ENCODE data around the gene BAZ1B. TPM values are rescaled to one million over a fixed set of nuclear protein-coding genes. Genes with fewer than 3 reads are reported as not detected.
"Not testable (repeated sequence)": the region's sequence is repeated elsewhere in the genome, so short reads cannot be mapped to it uniquely, and the experiment has no call there.

The BAZ1B gene
- total RNA-seq, 1 experiment from 2014 or later: 44.6 TPM

- Mint-ChIP-seq H3K36me3 (ENCODE audit: insufficient read depth, unreplicated experiment) (peaks cover 48% of the 10 kb centered on the region), H3K27me3 (ENCODE audit: unreplicated experiment) (no peaks in the 10 kb centered on the region), H3K4me3 (ENCODE audit: low read depth, unreplicated experiment) (peak overlapping the region; percentile 74), H3K27ac (ENCODE audit: unreplicated experiment) (peak overlapping the region; percentile 97), H3K9me3 (ENCODE audit: low read depth, unreplicated experiment) (no peaks in the 10 kb centered on the region), H3K4me1 (ENCODE audit: low read depth, unreplicated experiment) (peaks cover 23% of the 10 kb centered on the region)
- TF ChIP-seq CTCF (IDR thresholded peaks at IDR 0.05; ENCODE audit: unreplicated experiment): no peak
- DNase-seq: no peak
- BruUV-seq (replicated peaks): TSS peak; percentile 59
- CTCF ChIA-PET: interaction anchor here (0.6 to 1.5 kb wide), 2 partner anchors 36 to 50 kb away, joined by 3 to 4 read pairs; no protein-coding TSS in a partner anchor
- intact Hi-C loops (cut with micrococcal nuclease; ENCODE audit: unreplicated experiment): no loop called here
These were observed 34.4 kb upstream of the BAZ1B start for GRCh38 chr7:73556208-73557107.

GRCh38 chr7:73555411-73555982, 33.4 kb upstream of the BAZ1B start:
- DNase-seq: no peak
- Mint-ChIP-seq H3K36me3 (ENCODE audit: insufficient read depth, unreplicated experiment) (peaks cover 48% of the 10 kb centered on the region), H3K27ac (ENCODE audit: unreplicated experiment) (peak overlapping the region; percentile 97), H3K27me3 (ENCODE audit: unreplicated experiment) (no peaks in the 10 kb centered on the region), H3K4me1 (ENCODE audit: low read depth, unreplicated experiment) (peaks cover 19% of the 10 kb centered on the region), H3K9me3 (ENCODE audit: low read depth, unreplicated experiment) (no peaks in the 10 kb centered on the region), H3K4me3 (ENCODE audit: low read depth, unreplicated experiment) (peak overlapping the region; percentile 74)
- no peak for TF ChIP-seq CTCF (IDR thresholded peaks at IDR 0.05; ENCODE audit: unreplicated experiment)
- CTCF ChIA-PET: interaction anchor here (0.6 kb wide), 1 partner anchor 287 kb away, joined by 3 read pairs; the partner anchor contains the start of gene METTL27
- BruUV-seq (replicated peaks): no TSS peak
- intact Hi-C loops (cut with micrococcal nuclease; ENCODE audit: unreplicated experiment): no loop called here

GRCh38 chr7:73550093-73550492, 28.0 kb upstream of the BAZ1B start:
- H3K9me3 Mint-ChIP-seq (ENCODE audit: low read depth, unreplicated experiment); H3K4me1 Mint-ChIP-seq (ENCODE audit: low read depth, unreplicated experiment); BruUV-seq (replicated peaks); H3K27ac Mint-ChIP-seq (ENCODE audit: unreplicated experiment); H3K27me3 Mint-ChIP-seq (ENCODE audit: unreplicated experiment); H3K4me3 Mint-ChIP-seq (ENCODE audit: low read depth, unreplicated experiment); DNase-seq; intact Hi-C loops (cut with micrococcal nuclease; ENCODE audit: unreplicated experiment): not testable (repeated sequence)
- CTCF ChIA-PET: interaction anchor here (0.6 kb wide), 1 partner anchor 11 kb away, joined by 4 read pairs; no protein-coding TSS in a partner anchor
- H3K36me3 Mint-ChIP-seq (ENCODE audit: insufficient read depth, unreplicated experiment): peaks cover 36% of the 10 kb centered on the region

- CTCF ChIA-PET: no interaction called here
- H3K27ac Mint-ChIP-seq (ENCODE audit: unreplicated experiment): no peak overlapping the region
- H3K4me1 Mint-ChIP-seq (ENCODE audit: low read depth, unreplicated experiment): no peaks in the 10 kb centered on the region
- peaks cover 29% of the 10 kb centered on the region for H3K36me3 Mint-ChIP-seq (ENCODE audit: insufficient read depth, unreplicated experiment)
- no peak overlapping the region for H3K4me3 Mint-ChIP-seq (ENCODE audit: low read depth, unreplicated experiment)
- TF ChIP-seq CTCF (IDR thresholded peaks at IDR 0.05; ENCODE audit: unreplicated experiment): no peak
- no peak for DNase-seq
- intact Hi-C loops (cut with micrococcal nuclease; ENCODE audit: unreplicated experiment): no loop called here
- no TSS peak for BruUV-seq (replicated peaks)
- no peaks in the 10 kb centered on the region for H3K9me3 Mint-ChIP-seq (ENCODE audit: low read depth, unreplicated experiment)
- no peaks in the 10 kb centered on the region for H3K27me3 Mint-ChIP-seq (ENCODE audit: unreplicated experiment)
These were observed 27.1 kb upstream of the BAZ1B start for GRCh38 chr7:73549176-73549575.

Data from Calu3 (cell line).